ENCODE results near the gene ETV4. TPM values are rescaled to one million over a fixed set of nuclear protein-coding genes. Genes with fewer than 3 reads are reported as not detected.

The ETV4 gene
- total RNA-seq, 1 experiment from 2014 or later, result 147 TPM

DNA sequence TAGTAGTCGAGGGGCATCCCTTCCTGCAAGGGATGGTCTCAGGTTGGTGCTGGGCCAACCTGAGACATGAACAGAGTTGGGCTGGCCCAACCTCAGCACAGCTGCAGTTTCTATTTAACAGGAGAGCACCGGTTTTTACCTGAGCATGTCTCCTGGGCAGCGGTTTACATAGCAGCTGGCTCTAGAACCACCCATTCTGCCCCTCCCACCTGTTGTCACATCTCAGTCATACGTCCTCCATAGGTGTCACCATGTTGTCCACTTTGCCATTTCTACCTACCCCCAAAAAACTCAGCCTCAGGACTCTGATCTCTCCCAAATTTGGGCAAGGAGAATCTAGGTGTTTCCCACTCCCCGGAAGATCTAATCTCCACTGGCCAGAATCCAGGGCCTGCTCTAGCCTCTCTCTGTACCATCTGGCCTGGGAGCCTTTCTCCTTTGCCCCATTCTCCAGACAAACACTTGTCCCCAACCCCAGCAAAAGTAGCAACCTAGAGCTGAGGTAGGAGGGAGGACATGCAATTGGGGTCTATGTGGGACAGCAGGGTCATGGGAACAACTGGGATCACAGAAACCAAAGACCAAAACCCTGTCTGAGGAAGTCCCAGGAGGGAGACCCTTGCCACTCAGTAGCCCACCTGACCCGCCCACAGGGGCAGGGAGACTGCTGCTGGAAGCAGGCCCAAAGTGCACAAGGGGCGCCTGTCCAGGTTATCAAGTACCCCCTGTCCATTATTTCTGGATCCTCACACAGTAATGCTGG lies 19.1 kb downstream of the ETV4 start:
- ChIA-PET CTCF (no interaction called here), POLR2A (ENCODE audit: unreplicated experiment) (no interaction called here)
- H3K4me3 ChIP-seq (ENCODE audit: low read length), result no peak overlapping the region
- peaks cover 24% of the 10 kb centered on the region for H3K36me3 ChIP-seq (ENCODE audit: low read depth, low read length)
- H3K27ac ChIP-seq (ENCODE audit: low read length), result no peak overlapping the region
- ATAC-seq, result no peak
- no peak overlapping the region for H3K9ac ChIP-seq (ENCODE audit: low read length)
- DNase-seq, result no peak
- BruUV-seq (replicated peaks), result no TSS peak
- intact Hi-C loops (cut with micrococcal nuclease), result no loop called here
- H3K27me3 ChIP-seq (ENCODE audit: low read length), result no peaks in the 10 kb centered on the region
- no peaks in the 10 kb centered on the region for H3K9me2 ChIP-seq (replicated peaks; ENCODE audit: low read length)
- no peaks in the 10 kb centered on the region for H3F3A ChIP-seq (ENCODE audit: low read length, unreplicated experiment)
- no peak overlapping the region for H3K4me2 ChIP-seq (ENCODE audit: low read length)
- H2AFZ ChIP-seq (ENCODE audit: low read length), result no peak overlapping the region
- no peaks in the 10 kb centered on the region for H3K4me1 ChIP-seq (ENCODE audit: insufficient read depth, low read length)
- no peaks in the 10 kb centered on the region for H3K79me2 ChIP-seq (ENCODE audit: low read length)
- TF ChIP-seq EZH2 (IDR thresholded peaks at IDR 0.05; ENCODE audit: low read length, unreplicated experiment), result no peak
- TF ChIP-seq, protein P1, sequence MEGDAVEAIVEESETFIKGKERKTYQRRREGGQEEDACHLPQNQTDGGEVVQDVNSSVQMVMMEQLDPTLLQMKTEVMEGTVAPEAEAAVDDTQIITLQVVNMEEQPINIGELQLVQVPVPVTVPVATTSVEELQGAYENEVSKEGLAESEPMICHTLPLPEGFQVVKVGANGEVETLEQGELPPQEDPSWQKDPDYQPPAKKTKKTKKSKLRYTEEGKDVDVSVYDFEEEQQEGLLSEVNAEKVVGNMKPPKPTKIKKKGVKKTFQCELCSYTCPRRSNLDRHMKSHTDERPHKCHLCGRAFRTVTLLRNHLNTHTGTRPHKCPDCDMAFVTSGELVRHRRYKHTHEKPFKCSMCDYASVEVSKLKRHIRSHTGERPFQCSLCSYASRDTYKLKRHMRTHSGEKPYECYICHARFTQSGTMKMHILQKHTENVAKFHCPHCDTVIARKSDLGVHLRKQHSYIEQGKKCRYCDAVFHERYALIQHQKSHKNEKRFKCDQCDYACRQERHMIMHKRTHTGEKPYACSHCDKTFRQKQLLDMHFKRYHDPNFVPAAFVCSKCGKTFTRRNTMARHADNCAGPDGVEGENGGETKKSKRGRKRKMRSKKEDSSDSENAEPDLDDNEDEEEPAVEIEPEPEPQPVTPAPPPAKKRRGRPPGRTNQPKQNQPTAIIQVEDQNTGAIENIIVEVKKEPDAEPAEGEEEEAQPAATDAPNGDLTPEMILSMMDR (conservative IDR thresholded peaks at IDR 0.05; ENCODE audit: low read depth, low read length), result no peak
- TF ChIP-seq EZH2phosphoT487 (IDR thresholded peaks at IDR 0.05; ENCODE audit: borderline replicate concordance, low read length), result no peak
- no peaks in the 10 kb centered on the region for H3K9me3 ChIP-seq (ENCODE audit: low read length)
- no peaks in the 10 kb centered on the region for H4K20me1 ChIP-seq (ENCODE audit: low read length)

DNA sequence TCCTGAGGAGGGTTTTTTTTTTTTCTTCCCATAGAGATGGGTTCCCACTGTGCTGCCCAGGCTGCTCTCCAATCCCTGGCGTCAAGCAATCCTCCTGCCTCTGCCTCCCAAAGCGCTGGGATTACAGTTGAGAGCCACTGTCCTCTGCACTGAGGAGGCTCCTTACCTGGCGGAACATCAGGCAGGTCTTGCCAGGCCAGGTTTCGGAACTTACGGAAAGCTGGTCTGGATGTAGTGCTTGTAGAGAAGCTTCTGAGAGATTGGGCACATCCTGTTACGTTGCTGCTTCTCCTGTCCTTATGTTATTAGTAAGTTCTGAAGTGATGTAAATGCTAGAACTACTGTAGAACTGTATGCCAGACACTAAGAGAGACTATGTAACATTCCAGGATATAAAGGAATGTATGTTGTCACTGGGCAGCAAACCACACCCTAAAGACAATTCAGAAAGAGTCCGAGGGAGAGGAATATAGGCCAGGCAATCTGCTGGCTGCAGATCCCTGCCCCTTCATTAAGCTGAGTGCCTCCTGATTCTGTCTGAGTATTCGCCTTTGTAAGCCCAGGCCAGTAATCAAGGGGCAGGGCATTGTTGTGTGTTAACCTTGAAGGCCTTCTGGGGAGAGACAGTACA lies 21.1 kb downstream of the ETV4 start:
- Histone ChIP-seq H3K4me2 (ENCODE audit: low read length) (no peak overlapping the region), H3K4me1 (ENCODE audit: insufficient read depth, low read length) (no peaks in the 10 kb centered on the region), H3K9me2 (replicated peaks; ENCODE audit: low read length) (no peaks in the 10 kb centered on the region), H3K36me3 (ENCODE audit: low read depth, low read length) (peaks cover 35% of the 10 kb centered on the region), H4K20me1 (ENCODE audit: low read length) (no peaks in the 10 kb centered on the region), H3K27ac (ENCODE audit: low read length) (no peak overlapping the region), H3K4me3 (ENCODE audit: low read length) (no peak overlapping the region), H3F3A (ENCODE audit: low read length, unreplicated experiment) (no peaks in the 10 kb centered on the region), H3K27me3 (ENCODE audit: low read length) (no peaks in the 10 kb centered on the region), H2AFZ (ENCODE audit: low read length) (no peak overlapping the region), H3K79me2 (ENCODE audit: low read length) (no peaks in the 10 kb centered on the region), H3K9ac (ENCODE audit: low read length) (no peak overlapping the region), H3K9me3 (ENCODE audit: low read length) (no peaks in the 10 kb centered on the region)
- TF ChIP-seq EZH2phosphoT487 (IDR thresholded peaks at IDR 0.05; ENCODE audit: borderline replicate concordance, low read length), result no peak
- TF ChIP-seq EZH2 (IDR thresholded peaks at IDR 0.05; ENCODE audit: low read length, unreplicated experiment), result no peak
- TF ChIP-seq, protein P1 (conservative IDR thresholded peaks at IDR 0.05; ENCODE audit: low read depth, low read length), result no peak
- BruUV-seq (replicated peaks), result no TSS peak
- CTCF ChIA-PET, result interaction anchor here (0.6 kb wide), 1 partner anchor 119 kb away, joined by 6 read pairs; no protein-coding TSS in a partner anchor
- DNase-seq, result no peak
- POLR2A ChIA-PET (ENCODE audit: unreplicated experiment), result no interaction called here
- ATAC-seq, result peak; percentile 61
- intact Hi-C loops (cut with micrococcal nuclease), result no loop called here

DNA sequence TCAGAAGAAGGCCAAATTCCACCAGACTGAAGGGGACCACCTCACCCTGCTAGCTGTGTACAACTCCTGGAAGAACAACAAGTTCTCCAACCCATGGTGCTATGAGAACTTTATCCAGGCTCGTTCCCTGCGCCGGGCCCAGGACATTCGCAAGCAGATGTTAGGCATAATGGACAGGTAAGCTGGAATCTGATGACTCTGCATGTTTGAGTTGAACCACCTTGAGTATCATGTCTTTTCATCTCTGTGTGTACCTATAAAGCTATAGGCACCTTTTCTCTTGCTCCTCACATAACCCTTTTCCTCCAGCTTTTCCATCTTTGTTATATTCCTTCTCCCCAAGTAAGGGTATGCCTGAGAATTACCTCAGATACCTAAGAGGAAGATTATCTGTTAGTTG lies 24.8 kb downstream of the ETV4 start:
- no peak overlapping the region for H3K27ac ChIP-seq (ENCODE audit: low read length)
- H3K4me1 ChIP-seq (ENCODE audit: insufficient read depth, low read length), result peaks cover 14% of the 10 kb centered on the region; the same call in 1 of the 2 replicates
- H4K20me1 ChIP-seq (ENCODE audit: low read length), result no peaks in the 10 kb centered on the region
- no peak overlapping the region for H3K9ac ChIP-seq (ENCODE audit: low read length)
- H3K9me2 ChIP-seq (replicated peaks; ENCODE audit: low read length), result no peaks in the 10 kb centered on the region
- no peaks in the 10 kb centered on the region for H3K27me3 ChIP-seq (ENCODE audit: low read length)
- BruUV-seq (replicated peaks), result no TSS peak
- ChIA-PET CTCF (interaction anchor here (0.5 to 0.6 kb wide), 2 partner anchors 24 to 95 kb away, joined by 3 to 9 read pairs; no protein-coding TSS in a partner anchor), POLR2A (ENCODE audit: unreplicated experiment) (no interaction called here)
- intact Hi-C loops (cut with micrococcal nuclease), result no loop called here
- H3K36me3 ChIP-seq (ENCODE audit: low read depth, low read length), result peaks cover 27% of the 10 kb centered on the region
- no peaks in the 10 kb centered on the region for H3K79me2 ChIP-seq (ENCODE audit: low read length)
- no peak overlapping the region for H2AFZ ChIP-seq (ENCODE audit: low read length)
- no peaks in the 10 kb centered on the region for H3F3A ChIP-seq (ENCODE audit: low read length, unreplicated experiment)
- ATAC-seq (no peak), DNase-seq (no peak)
- H3K4me2 ChIP-seq (ENCODE audit: low read length), result no peak overlapping the region
- H3K4me3 ChIP-seq (ENCODE audit: low read length), result no peak overlapping the region
- TF ChIP-seq, protein P1 (conservative IDR thresholded peaks at IDR 0.05; ENCODE audit: low read depth, low read length), result no peak
- TF ChIP-seq EZH2 (IDR thresholded peaks at IDR 0.05; ENCODE audit: low read length, unreplicated experiment) (no peak), EZH2phosphoT487 (IDR thresholded peaks at IDR 0.05; ENCODE audit: borderline replicate concordance, low read length) (no peak)
- H3K9me3 ChIP-seq (ENCODE audit: low read length), result no peaks in the 10 kb centered on the region
